ENCODE data around the gene RPIA.

DNA sequence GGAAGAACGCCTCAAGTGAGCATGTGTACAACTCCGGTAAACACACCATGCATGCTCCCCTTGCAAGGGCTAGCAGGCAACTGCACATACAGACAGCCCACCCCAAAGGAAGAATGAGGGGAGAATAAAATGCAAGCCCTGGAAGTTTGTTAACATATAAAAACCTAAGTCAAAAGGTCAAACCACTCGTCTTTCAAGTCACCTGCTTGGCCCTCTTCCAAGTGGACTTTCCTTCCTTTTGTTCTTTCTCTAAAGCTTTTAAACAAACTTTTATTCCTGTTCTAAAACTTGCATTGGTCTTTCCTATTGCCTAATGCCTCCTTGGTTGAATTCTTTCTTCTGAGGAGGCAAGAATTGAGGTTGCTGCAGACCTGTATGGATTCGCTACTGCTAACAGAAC lies 5.2 kb upstream of the RPIA start:
- TF ChIP-seq ZNF790 (CRISPR knock-in tag; IDR thresholded peaks at IDR 0.05; ENCODE audit: borderline replicate concordance): no peak
- TF ChIP-seq, protein P1, sequence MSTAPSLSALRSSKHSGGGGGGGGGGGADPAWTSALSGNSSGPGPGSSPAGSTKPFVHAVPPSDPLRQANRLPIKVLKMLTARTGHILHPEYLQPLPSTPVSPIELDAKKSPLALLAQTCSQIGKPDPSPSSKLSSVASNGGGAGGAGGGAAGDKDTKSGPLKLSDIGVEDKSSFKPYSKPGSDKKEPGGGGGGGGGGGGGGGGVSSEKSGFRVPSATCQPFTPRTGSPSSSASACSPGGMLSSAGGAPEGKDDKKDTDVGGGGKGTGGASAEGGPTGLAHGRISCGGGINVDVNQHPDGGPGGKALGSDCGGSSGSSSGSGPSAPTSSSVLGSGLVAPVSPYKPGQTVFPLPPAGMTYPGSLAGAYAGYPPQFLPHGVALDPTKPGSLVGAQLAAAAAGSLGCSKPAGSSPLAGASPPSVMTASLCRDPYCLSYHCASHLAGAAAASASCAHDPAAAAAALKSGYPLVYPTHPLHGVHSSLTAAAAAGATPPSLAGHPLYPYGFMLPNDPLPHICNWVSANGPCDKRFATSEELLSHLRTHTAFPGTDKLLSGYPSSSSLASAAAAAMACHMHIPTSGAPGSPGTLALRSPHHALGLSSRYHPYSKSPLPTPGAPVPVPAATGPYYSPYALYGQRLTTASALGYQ (CRISPR knock-in tag; IDR thresholded peaks at IDR 0.05): no peak
- no peak; a peak in 1 of 4 replicates for TF ChIP-seq EP300 (IDR thresholded peaks at IDR 0.05; ENCODE audit: low read depth in 2 of 2, low read length in 2 of 2)
- TF ChIP-seq EP300 (CRISPR knock-in tag; IDR thresholded peaks at IDR 0.05; ENCODE audit: borderline replicate concordance): no peak
- TF ChIP-seq, protein P2, sequence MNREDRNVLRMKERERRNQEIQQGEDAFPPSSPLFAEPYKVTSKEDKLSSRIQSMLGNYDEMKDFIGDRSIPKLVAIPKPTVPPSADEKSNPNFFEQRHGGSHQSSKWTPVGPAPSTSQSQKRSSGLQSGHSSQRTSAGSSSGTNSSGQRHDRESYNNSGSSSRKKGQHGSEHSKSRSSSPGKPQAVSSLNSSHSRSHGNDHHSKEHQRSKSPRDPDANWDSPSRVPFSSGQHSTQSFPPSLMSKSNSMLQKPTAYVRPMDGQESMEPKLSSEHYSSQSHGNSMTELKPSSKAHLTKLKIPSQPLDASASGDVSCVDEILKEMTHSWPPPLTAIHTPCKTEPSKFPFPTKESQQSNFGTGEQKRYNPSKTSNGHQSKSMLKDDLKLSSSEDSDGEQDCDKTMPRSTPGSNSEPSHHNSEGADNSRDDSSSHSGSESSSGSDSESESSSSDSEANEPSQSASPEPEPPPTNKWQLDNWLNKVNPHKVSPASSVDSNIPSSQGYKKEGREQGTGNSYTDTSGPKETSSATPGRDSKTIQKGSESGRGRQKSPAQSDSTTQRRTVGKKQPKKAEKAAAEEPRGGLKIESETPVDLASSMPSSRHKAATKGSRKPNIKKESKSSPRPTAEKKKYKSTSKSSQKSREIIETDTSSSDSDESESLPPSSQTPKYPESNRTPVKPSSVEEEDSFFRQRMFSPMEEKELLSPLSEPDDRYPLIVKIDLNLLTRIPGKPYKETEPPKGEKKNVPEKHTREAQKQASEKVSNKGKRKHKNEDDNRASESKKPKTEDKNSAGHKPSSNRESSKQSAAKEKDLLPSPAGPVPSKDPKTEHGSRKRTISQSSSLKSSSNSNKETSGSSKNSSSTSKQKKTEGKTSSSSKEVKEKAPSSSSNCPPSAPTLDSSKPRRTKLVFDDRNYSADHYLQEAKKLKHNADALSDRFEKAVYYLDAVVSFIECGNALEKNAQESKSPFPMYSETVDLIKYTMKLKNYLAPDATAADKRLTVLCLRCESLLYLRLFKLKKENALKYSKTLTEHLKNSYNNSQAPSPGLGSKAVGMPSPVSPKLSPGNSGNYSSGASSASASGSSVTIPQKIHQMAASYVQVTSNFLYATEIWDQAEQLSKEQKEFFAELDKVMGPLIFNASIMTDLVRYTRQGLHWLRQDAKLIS (CRISPR knock-in tag; IDR thresholded peaks at IDR 0.05): no peak
- TF ChIP-seq TCF7 (IDR thresholded peaks at IDR 0.05; ENCODE audit: low read depth): 0 out of 2 replicates have a peak, but pooled peaks have one; percentile 49
- no peak for TF ChIP-seq ZFP37 (CRISPR knock-in tag; IDR thresholded peaks at IDR 0.05; ENCODE audit: borderline replicate concordance)
- TF ChIP-seq NPAS2 (CRISPR knock-in tag; IDR thresholded peaks at IDR 0.05; ENCODE audit: borderline replicate concordance): no peak
- TF ChIP-seq REST (IDR thresholded peaks at IDR 0.05; ENCODE audit: borderline replicate concordance in 1 of 2, low read depth in 1 of 2, low read length in 2 of 2): no peak
- no peak for TF ChIP-seq POLR2A (IDR thresholded peaks at IDR 0.05; ENCODE audit: insufficient read depth in 1 of 2, low read depth in 2 of 2, low read length in 2 of 2)
- TF ChIP-seq, protein P3, sequence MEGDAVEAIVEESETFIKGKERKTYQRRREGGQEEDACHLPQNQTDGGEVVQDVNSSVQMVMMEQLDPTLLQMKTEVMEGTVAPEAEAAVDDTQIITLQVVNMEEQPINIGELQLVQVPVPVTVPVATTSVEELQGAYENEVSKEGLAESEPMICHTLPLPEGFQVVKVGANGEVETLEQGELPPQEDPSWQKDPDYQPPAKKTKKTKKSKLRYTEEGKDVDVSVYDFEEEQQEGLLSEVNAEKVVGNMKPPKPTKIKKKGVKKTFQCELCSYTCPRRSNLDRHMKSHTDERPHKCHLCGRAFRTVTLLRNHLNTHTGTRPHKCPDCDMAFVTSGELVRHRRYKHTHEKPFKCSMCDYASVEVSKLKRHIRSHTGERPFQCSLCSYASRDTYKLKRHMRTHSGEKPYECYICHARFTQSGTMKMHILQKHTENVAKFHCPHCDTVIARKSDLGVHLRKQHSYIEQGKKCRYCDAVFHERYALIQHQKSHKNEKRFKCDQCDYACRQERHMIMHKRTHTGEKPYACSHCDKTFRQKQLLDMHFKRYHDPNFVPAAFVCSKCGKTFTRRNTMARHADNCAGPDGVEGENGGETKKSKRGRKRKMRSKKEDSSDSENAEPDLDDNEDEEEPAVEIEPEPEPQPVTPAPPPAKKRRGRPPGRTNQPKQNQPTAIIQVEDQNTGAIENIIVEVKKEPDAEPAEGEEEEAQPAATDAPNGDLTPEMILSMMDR (CRISPR knock-in tag; IDR thresholded peaks at IDR 0.05): no peak
- TF ChIP-seq MLLT10 (CRISPR knock-in tag; IDR thresholded peaks at IDR 0.05): no peak
- TF ChIP-seq EZH2 (conservative IDR thresholded peaks at IDR 0.05; ENCODE audit: low read depth, low read length): no peak
- no peak for TF ChIP-seq SRSF1 (optimal IDR thresholded peaks at IDR 0.05; ENCODE audit: low read depth, low read length)
- TF ChIP-seq, protein P4, sequence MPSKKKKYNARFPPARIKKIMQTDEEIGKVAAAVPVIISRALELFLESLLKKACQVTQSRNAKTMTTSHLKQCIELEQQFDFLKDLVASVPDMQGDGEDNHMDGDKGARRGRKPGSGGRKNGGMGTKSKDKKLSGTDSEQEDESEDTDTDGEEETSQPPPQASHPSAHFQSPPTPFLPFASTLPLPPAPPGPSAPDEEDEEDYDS (CRISPR knock-in tag; IDR thresholded peaks at IDR 0.05): no peak

Measured in HepG2 (cell line).